GM11168 (cell line): ENCODE results near the gene HTR6.
"Not testable (repeated sequence)": the region's sequence is repeated elsewhere in the genome, so short reads cannot be mapped to it uniquely, and the experiment has no call there.

ENCODE experiments used
- in situ Hi-C: fragments of 300-500 bp; cut with MboI; formaldehyde crosslinking; loops from one replicate; pipeline ENCODE4 v1.12.0; 2022; ENCODE audit warnings: low sequenced_read_pairs; ENCODE audit not compliant: unreplicated experiment

HTR6 gene

DNA sequence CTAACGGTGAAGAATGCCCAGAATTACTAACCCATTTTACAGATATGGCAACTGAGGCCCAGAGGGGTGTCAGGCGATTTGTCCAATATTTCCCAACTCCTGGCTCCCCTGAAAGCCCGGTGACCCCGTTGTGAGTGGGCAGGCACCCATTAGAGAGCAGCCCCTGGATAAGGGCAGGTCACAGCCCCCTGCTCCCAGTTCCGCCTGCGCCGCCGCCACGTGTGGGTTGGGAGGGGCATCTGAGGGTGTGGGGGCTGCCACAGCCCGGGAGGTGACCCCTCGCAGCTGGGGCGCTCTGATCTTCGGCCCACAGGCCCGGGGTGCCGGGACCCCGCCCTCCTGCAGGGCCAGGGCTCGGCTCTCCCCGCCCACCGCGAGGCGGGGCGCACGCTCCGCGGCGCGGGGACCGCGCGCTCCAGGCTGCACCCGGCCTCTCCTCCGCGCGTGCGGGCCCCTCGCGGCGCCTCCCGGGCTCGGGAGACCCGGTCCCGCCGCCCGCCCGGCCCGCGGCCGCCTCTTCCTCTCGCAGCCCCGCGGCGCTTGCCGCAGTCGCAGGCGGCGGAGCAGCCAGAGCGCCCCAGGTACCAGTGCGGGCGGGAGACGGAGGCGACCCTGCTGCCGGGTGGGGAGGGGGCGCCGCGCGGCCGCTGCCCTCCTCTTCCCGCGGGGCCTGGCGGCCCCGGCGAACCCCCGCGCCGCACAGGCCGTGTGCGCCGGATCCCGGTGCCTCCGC is at the start of gene HTR6:
TSS of gene HTR6 (plus strand) at position 423 of the 733 bp plus-strand sequence. CDS start 879 bp downstream, outside the sequence.
- in situ Hi-C loops: loop anchor here (5.0 kb wide), 1 partner anchor 33 kb away; no protein-coding TSS in a partner anchor

- in situ Hi-C loops: no loop called here
Measured at GRCh38 chr1:19615438-19615837, 49.2 kb upstream of the HTR6 start.

DNA sequence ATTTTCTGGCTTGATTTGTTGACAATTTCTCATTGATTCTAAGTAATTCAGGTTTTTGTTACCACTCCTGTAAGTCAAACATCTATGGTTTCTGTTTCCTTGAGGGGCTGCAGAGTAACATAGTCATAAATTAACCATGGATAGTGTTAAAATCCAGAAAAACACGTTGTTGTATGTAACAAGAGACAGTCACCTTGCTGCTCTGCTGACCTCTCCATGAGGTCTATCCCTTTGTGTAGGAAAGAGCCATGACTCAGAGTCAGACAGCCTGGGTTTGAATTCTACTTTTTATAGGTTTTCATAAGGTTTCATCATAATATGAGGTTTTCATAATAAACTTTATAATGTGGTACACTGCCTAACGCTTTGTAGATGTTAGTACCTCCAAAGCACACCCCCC is 48.2 kb upstream of the HTR6 start:
- in situ Hi-C loops: no loop called here

DNA sequence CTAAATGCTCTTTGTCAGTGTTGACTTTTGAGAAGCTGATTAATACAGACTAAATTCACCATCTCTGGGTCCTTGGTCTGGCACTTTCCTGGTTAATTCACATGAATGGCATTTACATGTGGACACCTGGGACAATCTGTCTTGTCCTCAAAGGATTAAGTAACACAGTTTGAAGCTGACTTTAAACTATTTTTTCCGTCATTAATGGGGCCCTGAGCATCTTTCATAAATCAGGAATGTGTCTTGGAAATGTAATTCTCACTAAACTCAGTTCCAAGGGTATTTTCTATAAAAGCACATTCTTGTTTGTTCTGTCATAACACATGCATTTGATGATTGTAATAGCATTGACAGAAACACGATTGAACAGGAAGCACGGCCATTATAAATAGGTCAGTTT is 47.3 kb upstream of the HTR6 start:
- in situ Hi-C loops: no loop called here

DNA sequence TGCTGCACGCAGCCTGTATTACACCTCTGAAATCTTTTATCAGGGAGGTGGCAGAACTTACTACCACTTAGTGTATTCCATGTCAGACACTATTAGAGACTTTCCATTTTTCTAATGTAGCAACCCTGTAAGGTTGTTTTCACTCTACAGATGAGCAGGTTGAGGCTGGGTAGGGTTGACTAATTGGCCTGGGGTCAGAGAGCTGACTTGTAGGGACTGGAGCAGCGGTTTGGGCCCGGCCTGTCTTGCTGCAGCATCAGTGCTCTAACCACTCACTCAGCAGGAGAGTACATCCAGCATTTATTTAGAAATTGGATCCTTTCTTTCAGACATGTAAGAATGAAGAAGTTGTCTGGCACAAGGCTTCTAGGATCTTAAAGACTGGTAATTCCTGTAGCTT is 46.2 kb upstream of the HTR6 start:
- in situ Hi-C loops: no loop called here

GRCh38 chr1:19619697-19620384 is 44.8 kb upstream of the HTR6 start:
- in situ Hi-C loops: no loop called here

DNA sequence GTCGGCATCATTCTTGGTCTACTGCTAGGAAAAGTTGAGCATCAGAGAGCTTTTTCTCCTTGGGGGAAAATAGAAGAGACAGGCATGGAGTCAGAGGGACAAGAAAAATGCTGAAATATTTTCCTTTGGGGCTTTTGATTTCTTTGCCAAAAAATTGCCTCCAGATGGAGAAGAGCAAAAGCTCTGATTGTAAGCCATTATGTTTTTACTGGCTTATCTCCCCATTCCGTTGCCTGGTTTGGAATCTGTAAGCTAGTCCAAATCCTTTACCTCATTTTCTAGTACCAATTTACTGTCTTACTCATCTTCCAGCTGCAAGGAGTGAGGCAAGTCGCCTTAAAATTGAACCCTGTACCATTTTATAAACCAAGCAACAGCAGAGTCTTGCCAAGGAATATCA is 43.9 kb upstream of the HTR6 start:
- in situ Hi-C loops: no loop called here

- in situ Hi-C loops: no loop called here
Measured at GRCh38 chr1:19621274-19621950, 43.3 kb upstream of the HTR6 start.

DNA sequence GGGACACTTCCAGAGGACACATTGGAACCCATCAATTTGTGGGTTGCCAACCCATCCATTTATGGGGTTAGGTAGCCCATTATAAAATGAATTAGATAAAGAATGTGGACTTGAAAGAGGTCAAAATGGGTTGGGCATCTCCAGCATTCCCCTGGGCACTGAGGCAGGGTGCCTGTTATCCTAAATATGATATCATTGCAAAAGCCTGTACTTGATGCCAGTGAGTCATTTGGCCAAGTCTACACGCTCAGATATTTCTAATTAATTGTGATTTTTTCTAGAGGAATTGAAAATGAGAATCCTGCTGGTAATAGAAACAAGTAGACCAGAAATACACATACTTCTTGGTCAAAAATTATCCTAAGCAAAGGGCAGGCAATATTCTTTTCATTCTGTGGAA is 42.5 kb upstream of the HTR6 start:
- in situ Hi-C loops: no loop called here

DNA sequence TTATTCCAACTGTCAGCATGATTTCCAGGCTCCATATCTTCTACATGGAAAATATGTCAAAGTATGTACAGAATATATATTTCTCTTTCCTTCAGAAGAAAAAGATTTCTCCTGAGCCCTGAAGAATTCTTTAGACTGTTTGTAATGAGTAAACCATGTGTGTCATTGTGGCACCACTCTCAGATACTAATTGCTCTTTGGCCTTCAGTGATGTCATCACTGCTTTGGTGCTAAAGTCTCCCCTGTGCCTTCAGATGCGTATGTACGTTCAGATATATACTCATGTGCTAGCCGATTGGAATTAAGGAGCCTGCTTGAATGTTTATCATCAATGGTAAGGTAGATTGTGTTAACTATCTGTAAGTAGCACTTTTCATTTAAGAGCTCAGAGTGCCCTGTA is 41.2 kb upstream of the HTR6 start:
- in situ Hi-C loops: no loop called here

DNA sequence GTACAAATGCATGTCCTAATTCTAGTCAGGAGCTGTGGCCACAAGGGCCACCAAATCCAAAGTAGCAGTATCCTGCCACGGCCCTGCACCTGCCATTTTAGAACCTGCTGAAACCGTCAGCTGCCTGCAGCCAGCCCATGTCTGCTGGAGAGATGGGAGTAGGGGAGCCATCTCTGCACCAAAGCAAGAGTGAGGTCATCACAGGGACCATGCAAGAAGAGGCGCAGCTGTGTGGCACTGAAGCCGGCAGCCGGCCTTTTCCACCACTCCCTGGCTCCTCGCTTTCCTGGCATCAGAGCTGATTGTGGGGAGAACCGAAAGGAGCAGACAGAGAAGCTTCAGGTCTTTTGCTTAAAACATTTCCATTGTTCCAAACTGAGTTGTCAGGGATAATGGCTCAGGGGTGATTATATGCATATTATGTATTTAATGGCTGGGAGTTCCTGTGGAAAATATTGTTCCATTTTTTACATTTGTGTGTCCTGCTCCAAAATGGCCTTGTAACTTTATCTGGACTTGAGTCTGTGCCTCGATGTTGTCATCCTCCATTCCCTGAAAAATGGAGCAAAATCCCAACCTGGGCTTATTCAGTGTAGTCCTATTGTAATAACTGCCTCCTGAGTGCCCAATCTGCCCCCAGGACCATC is 39.3 kb upstream of the HTR6 start:
- in situ Hi-C loops: no loop called here

DNA sequence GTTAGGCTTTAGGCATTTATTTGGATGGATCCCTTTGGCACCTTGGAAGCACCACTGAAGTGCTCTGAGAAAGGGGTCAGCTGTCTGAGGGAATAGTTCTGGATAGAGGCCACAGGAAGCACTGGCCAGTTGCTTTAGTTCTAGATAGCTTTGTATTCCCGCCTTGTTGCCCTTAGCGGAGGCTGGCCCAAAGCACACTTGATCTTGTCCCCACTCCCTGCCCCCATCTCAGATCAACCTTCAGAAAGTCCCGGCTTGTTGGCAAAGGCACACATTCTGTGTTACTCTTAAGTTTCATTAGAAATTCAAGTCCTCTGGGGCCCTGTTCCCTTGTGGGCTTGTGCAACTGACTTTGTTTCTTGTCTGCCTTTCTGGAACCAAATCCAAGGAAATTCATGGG is 35.8 kb upstream of the HTR6 start:
- in situ Hi-C loops: no loop called here

GRCh38 chr1:19629357-19629756 is 35.3 kb upstream of the HTR6 start:
- in situ Hi-C loops: no loop called here

- in situ Hi-C loops: not testable (repeated sequence)
Measured at GRCh38 chr1:19630192-19630591, 34.5 kb upstream of the HTR6 start.

DNA sequence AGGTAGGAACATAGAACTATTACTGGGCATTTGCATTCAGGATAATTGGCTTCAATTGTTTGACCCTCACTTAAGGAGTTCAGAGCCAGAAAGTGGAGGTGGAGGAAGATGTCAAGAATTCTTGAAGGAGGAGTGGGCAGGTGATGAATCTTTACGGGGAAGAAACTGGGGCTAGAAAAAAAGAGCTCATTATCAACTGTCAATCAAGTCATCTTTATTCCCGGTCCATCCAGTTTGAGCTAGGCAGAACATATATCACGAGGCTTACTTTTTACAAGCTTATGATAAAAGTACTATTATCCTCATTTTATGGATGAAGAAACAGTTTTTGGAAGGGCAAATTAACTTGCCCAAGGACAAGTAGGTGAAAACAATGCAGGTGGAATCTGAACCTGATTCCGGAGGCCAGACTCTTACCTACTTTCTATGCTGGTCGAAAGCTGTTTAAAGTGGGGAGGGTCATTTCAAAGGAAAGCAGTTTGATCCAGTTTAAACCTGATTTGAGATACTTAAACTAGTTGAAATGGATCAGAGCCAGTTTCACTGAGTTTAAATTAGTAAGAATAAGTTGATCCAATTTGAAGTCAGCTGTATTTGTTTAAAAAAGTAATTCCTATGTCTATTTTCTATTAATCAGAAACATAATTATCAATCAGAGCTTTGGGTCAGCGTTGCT is 33.8 kb upstream of the HTR6 start:
- in situ Hi-C loops: no loop called here

GRCh38 chr1:19632211-19632610 is 32.5 kb upstream of the HTR6 start:
- in situ Hi-C loops: no loop called here

DNA sequence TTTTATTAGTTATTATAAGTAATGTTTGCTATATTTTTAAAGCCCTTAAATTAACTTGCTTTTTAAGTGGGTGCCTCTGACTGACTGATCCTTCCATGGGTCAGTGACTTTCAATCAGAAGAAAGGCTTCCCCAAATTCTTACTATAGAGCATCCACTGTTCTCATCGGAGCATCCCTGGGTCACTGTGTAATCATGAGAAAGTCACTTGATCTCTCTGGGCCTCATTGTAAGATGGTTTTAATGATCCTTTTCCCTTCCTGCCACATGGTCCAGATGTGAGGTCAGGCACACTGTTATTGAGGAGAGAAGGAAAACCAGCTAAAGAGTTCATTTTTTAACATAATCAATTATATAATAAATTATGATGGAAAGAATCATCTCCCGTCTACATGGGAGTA is 31.6 kb upstream of the HTR6 start:
- in situ Hi-C loops: no loop called here

GRCh38 chr1:19635064-19635463 is 29.6 kb upstream of the HTR6 start:
- in situ Hi-C loops: not testable (repeated sequence)

DNA sequence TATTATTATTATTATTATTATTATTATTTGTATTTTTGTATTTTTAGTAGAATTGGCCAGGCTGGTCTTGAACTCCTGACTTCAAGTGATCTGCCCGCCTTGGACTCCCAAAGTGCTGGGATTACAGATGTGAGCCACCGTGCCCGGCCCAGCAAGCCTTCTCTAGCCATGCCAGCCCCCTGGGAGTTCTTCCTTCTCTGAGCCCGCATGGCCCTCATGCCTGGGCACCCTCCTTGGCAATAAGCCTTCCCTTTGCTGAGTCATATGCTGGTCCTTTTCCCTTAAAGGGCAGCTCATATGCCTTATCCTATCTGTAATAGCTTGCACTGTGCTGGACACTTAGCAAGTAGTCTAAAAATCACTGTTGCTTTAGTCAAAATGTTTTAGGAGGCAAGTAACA is 29.0 kb upstream of the HTR6 start:
- in situ Hi-C loops: no loop called here

- in situ Hi-C loops: no loop called here
Measured at GRCh38 chr1:19636065-19636464, 28.6 kb upstream of the HTR6 start.
